ENCODE results near the gene MED22. TPM values are rescaled to one million over a fixed set of nuclear protein-coding genes. Genes with fewer than 3 reads are reported as not detected.
A peak's percentile ranks its signal among the peaks of the same experiment; 100 is the strongest.
"Not testable (repeated sequence)": the region's sequence is repeated elsewhere in the genome, so short reads cannot be mapped to it uniquely, and the experiment has no call there.

MED22 gene
- total RNA-seq, 1 donor from 2014 or later: 20.2 TPM

DNA sequence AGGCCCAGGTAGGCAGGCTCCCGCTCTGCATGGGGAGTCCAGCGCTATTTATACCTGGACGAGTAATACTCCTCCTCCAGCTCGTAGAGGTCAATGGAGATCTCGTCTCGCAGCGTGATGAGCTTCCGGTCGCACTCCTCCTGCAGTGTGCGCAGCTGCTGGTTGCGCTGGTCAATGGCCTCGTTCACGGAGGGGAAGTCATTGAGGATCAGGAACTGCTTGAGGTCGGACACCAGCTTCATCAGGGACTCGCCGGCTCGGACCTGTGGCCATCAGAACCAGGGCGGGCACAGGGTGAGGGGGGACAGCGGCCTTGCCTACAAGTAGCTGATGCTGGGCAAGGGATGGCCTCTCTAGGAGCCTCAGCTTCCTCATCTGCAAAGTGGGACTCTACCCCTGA is 3.9 kb downstream of the MED22 start:
- DNase-seq (ENCODE audit: low spot score): no peak
- intact Hi-C loops (cut with DNase I): no loop called here

DNA sequence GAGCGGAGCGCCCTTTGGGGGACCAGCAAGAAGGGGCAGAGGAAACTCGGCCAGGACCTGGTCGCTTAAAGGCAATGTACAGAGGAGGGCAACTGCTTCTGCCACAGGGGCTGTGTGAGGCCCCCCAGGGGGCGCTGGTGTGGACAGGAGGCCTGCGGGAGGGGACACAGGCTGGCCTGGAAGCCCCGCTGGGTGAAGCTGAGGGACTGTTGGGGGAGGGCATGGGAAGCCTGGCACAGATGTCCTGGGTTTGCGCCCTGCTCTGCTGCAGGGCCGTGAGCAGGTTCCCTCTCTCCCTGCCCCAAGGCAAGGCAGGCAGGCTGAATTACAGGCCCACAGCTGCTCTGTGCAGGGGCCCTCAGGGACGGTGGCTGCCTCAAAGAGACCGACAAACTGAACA is 5.4 kb downstream of the MED22 start:
- intact Hi-C loops (cut with DNase I): no loop called here
- no peak for DNase-seq (ENCODE audit: low spot score)

DNA sequence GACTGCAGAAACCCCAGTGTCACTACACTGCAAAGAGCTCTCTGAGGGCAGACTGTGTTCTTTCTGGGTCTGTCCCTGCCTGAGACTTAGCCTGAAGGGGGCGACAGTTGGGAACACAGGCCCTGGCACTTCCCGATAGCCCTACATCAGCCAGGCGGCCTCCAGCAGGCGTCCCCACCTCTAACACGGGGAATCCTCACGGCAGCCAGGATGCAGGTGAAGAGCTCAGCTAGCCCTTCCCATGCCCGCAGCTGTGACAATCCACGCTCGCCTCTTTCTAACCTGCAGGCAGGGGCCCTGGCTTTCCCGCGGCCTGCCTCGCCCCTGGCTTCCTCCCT is 5.9 kb downstream of the MED22 start:
- intact Hi-C loops (cut with DNase I): no loop called here
- DNase-seq (ENCODE audit: low spot score): no peak

DNA sequence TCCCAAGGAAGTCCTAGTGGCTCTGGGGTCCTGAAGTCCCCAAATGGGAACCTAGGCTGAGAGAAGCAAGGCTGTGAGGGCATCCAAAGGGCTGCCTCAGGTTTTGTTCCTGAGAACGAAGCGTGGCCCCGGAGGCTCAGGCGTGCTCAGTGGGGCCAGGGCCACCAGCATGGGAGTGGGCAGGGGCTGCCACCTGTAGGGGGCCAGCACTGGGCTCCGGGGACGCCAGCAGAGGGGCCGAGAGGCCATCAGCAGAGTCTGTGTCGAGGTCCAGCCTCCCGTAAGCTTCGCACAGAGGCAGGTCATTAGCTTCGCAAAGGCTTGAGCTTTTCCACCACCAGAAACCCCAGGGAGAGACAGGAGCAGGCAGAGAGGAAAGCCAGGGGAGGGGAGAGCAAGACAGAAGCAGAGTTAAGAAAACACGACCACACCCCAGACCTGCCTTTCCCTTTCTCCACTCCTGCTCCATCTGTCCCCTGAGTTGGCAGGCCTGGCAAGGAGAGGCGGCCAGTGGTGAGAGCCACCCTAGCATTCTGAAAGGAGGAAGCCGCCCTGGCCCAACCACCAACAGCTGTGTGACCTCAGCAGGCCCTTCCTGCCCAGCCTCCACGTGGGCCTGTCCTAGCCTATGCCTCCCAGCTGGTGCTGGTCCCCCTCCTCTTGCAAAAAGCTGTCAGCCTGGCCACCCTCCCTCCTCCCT is 6.4 kb downstream of the MED22 start:
- peak; percentile 93 for DNase-seq (ENCODE audit: low spot score)
- intact Hi-C loops (cut with DNase I): no loop called here

DNA sequence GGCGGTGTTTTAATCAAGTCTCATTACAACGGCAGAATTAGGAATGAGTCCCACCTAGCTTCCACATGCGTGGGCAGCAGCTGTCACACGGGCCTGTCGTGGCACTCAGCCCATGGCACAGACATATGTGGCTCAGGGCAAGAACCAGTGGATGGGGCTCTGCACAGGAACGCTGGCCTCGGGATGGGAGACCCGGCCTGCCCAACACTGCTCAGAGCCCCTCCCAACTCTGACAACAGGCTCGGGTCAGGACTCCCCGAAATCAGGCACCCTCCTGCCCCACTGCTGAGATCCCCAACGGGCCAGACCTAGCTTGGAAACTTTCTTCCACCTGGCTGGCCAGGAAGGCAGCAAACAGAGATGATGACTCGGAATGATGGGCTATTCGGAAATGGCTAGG is 7.0 kb downstream of the MED22 start:
- no peak for DNase-seq (ENCODE audit: low spot score)
- intact Hi-C loops (cut with DNase I): no loop called here

DNA sequence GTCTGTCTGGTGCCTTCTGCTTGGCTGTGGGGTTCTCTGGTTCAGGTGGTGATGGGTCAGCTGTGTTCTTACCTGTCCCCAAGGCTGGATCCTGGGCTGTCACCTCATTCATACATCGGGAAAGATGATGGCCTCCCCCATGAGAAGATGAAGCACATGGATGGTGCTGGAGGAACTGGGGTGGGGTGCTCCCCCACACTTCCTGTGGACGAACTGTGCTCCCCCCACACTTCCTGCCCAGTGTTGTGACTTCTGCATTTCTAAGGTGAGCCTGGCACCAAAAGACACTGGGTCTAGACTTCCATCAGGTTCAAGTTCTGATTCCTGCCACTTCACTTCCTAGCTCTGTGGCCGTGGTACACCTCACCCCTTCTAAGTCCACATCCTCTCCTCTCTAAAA is 7.7 kb downstream of the MED22 start:
- intact Hi-C loops (cut with DNase I): no loop called here
- DNase-seq (ENCODE audit: low spot score): no peak

DNA sequence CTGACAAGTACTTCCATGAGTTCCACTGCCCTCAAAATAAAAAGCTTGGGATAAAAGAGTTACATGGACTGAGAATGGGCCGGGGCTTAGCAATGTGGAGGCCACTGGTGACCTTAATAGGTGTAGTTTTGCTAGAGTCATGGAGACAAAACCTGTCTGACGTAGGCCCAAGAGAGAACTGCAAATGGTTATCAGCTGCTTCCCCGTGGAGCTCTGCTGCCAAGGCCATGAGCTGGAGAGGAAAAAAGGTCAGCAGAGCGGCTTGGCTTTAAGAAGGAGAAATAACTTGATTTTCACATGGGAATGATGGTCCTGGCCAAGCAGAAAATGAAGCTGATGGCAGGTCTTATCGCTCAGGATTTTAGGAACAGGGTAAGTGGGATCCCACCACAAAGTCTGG is 8.3 kb downstream of the MED22 start:
- no peak for DNase-seq (ENCODE audit: low spot score)
- intact Hi-C loops (cut with DNase I): loop anchor here (5.0 kb wide), 1 partner anchor 78 kb away; the partner anchor contains the start of gene REXO4

DNA sequence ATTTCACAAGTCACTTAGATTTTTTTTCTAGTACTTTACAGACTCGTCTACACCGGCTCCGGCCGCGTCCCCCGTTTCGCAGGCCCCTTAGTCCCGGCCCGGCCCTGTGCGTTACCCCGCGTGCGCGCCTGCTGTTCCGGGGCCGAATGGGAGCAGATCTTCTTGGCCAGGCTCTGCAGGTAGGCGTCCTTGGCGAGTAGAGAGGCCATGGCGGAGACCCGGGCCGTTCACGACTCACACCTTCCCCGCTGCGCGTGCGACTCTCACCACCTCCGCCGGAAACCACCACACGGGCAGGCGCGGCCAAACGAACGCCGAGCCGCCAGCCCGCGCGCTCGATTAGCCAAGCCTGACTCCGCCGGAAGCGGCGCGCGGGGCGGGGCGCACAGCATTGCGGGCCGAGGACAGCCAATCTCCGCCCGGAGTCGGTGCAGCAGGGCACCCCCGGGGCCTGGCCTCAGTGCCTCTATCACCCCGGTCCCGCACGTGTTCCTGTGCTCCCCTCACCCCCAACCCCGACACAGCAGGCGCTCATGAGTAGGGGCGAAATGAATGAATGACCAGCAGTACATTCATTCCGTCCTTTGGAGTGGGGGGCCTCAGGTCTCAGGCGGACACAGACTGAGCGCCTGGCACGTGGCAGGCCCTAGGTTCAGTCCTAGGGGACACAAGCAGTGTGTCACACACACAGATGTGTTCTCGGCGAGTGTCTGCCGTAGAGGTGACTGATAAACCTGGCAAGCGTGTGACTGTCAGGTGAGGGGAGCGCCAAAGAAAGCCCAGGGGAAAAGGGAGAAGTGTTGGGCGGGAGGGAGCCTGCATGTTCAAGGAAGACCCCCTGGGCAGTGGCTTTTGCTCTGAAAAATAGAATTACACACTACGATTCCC is 11.8 kb downstream of the MED22 start, which contains the start of gene SURF6:
Gene SURF6 (minus strand): TSS at position 265 of the 888 bp plus-strand sequence. CDS start 56 bp downstream, at position 209.
- peak; percentile 95 for DNase-seq (ENCODE audit: low spot score)
- intact Hi-C loops (cut with DNase I): loop anchor here (1.0 to 5.0 kb wide), 3 partner anchors 13 to 81 kb away; partner anchors contain the start of genes MED22, REXO4, RPL7A and STKLD1

DNA sequence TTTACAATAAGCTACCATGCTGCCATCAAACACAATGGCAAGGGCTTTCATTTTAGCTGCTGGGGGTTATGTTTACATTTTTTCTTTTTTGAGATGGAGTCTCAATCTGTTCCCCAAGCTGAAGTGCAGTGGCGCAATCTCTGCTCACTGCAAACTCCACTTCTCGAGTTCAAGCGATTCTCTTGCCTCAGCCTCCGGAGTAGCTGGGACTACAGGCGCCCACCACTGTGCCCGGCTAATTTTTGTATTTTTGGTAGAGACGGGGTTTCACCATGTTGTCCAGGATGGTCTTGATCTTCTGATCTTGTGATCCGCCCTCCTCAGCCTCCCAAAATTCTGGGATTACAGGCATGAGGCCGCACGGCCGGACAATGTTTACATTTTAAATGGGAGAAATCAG is 13.0 kb downstream of the MED22 start:
- intact Hi-C loops (cut with DNase I): loop anchor here (2.0 to 5.0 kb wide), 3 partner anchors 14 to 148 kb away; partner anchors contain the start of genes MED22, REXO4 and RPL7A
- DNase-seq (ENCODE audit: low spot score): peak; percentile 9

DNA sequence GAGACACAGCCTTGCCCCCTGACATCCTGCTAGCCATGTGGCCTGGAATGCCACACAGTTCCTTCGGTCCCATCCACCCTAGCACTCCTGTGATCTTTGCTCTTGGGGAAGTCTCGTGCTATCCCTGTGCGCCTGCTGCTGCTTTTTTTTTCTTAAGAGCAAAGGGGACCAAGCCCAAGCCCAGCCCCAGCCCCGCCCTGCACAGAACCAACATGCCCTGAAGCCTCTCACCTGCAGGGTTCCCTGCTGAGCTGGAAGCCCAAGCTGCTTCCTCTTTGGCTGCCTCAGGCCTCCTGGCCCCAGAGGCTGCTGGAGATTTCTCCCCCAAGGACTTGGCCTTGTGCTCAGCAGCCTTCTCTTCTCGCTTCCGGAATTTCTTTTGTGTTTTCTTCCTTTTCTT is 13.8 kb downstream of the MED22 start:
- intact Hi-C loops (cut with DNase I): loop anchor here (2.0 to 5.0 kb wide), 2 partner anchors 15 to 147 kb away; partner anchors contain the start of genes MED22 and RPL7A
- peak; percentile 49 for DNase-seq (ENCODE audit: low spot score)

DNA sequence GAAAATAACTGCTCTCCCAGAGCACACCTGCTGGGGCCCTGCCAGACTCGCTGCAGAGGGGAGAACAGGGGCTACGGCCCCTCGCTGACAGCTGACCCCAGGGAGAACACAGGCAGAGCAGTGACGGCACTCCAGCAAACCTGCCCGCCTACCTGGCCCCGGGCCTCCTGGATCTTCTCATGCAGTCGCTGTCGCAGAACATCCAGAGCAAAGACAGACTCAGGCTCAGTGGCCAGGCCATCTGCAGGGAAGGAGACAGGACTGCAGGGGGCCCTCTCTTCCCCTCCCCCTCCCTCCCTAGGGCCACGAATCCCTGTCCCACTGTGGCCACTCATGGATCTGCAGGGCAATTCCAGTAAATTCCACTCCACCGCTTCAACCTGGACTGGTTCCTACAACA is 14.4 kb downstream of the MED22 start:
- DNase-seq (ENCODE audit: low spot score): peak; percentile 27
- intact Hi-C loops (cut with DNase I): loop anchor here (5.0 kb wide), 1 partner anchor 146 kb away; no protein-coding TSS in a partner anchor

DNA sequence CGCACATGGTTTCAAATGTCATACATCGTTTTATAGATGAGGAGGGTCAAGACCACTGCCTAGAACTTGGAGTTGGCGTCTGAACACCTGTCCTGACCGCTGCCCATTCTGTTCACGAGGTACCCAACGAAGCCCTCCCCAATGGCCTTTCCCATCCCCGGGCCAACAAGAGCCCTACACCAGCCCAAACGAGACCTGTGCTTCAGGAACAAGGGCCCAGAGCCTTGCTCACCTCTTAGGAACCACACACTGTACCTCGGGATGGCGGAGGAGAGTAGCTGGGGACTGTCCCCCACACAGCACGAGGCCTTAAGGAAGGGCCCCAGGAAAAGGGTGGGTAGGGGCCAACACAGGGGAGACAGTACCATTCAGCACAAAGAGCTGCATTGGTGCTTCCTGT is 14.9 kb downstream of the MED22 start:
- intact Hi-C loops (cut with DNase I): loop anchor here (5.0 kb wide), 1 partner anchor 146 kb away; no protein-coding TSS in a partner anchor
- peak; percentile 38 for DNase-seq (ENCODE audit: low spot score)

DNA sequence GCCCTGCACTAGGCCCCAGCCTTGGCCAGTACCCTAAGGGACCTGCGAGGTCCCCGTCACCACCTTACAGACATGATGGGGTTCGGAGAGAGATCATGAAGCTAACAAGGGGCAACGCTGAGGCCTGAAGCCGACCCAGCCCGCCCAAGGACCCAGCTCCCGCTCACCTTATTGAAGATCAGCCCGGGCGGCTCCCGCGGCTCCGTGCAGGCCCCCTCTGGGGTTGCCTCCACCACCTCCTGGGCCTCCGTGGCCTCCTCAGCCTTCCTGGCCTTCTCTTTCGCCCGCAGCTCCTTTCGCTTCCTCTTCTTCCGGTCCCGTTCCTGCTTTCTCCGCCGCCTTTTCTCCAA is 15.6 kb downstream of the MED22 start:
- intact Hi-C loops (cut with DNase I): loop anchor here (5.0 kb wide), 1 partner anchor 145 kb away; no protein-coding TSS in a partner anchor
- peak; percentile 22 for DNase-seq (ENCODE audit: low spot score)

DNA sequence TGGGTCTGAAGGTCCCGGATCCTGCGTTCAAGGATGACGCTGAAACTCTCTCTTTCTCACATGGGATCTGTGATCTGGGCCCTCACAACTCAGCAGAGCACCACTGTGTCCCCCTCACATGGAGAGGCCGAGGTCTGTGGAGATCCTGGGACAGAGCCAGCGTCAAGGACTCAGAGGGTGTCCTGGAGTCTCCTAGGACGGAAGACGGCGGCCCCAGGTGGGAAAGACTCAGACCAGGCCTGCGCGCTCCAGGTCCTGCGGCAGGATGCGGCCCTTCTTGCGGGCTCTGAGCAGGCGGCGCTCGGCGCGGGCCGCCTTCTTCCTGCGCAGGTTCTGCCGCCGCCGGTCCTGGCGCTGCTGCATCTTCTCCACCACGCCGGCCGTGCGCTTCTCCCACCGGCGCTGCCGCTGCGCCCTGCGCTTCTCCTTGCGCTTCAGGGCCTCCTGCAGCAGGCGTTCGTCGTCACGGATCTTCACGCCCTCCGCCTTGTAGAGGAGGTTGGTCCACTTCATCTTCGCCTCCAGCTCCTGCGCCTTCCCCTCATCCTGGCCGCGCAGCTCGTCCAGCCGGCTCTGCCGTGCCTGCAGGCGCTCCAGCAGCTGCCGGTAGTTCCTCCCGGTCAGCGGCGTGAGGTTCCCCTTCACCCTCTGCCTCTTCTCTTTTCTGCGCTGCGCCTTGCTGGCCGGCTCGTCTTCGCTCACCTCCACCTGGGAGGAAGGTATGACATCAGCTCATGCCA is 16.1 kb downstream of the MED22 start:
- intact Hi-C loops (cut with DNase I): loop anchor here (5.0 kb wide), 1 partner anchor 145 kb away; no protein-coding TSS in a partner anchor
- DNase-seq (ENCODE audit: low spot score): peak; percentile 63

DNA sequence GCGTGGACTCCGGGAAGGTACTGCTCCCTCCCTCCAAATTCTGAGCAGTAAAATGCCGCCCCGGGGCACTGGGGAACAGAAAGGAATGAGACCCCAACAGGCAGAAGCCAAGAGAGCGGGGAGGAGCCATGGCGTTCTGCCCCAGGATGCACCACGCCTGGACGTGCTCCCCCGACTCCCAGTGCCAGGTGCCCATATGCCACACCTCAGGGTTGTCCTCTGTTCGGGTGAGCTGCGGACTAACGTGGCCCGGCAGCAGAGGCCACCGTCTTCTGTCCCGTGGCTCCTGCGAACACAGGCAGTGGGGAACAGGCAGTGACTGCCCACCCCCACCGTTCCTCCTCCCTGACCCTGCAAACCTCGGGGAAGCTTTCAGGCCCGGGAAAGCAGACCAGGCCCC is 16.7 kb downstream of the MED22 start:
- DNase-seq (ENCODE audit: low spot score): peak; percentile 59
- intact Hi-C loops (cut with DNase I): loop anchor here (5.0 kb wide), 1 partner anchor 144 kb away; no protein-coding TSS in a partner anchor

DNA sequence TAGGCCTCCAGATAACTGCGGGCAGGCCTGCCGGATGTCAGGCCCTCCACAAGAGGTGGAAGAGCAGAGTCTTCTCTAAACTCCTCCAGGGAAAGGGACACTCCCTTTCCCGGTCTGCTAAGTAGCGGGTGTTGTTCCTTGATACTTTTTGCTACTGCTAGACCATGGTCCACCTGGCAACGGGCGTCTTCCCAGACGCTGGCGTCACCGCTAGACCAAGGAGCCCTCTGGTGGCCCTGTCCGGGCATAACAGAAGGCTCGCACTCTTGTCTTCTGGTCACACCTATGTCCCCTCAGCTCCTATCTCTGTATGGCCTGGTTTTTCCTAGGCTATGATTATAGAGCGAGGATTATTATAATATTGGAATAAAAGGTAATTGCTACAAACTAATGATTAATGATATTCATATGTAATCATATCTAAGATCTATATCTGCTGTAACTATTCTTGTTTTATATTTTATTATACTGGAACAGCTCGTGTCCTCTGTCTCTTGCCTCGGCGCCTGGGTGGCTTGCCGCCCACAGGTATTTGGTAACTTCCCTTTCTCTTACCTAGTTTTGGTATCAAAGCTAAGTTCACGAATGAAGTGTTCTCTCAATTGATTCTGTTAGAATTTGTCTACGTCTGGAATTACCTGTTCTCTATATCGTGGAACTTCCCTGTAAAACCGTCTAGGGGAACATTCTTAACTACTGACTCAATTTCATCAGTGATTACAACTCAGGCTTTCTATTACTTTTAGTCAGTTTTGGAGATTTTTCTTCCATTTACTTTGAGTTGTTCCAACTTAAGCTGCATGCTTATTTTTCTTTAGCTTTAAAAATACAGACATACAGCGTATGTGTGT is 18.4 kb downstream of the MED22 start:
- intact Hi-C loops (cut with DNase I): loop anchor here (5.0 kb wide), 1 partner anchor 142 kb away; no protein-coding TSS in a partner anchor
- DNase-seq (ENCODE audit: low spot score): peak; percentile 20

DNA sequence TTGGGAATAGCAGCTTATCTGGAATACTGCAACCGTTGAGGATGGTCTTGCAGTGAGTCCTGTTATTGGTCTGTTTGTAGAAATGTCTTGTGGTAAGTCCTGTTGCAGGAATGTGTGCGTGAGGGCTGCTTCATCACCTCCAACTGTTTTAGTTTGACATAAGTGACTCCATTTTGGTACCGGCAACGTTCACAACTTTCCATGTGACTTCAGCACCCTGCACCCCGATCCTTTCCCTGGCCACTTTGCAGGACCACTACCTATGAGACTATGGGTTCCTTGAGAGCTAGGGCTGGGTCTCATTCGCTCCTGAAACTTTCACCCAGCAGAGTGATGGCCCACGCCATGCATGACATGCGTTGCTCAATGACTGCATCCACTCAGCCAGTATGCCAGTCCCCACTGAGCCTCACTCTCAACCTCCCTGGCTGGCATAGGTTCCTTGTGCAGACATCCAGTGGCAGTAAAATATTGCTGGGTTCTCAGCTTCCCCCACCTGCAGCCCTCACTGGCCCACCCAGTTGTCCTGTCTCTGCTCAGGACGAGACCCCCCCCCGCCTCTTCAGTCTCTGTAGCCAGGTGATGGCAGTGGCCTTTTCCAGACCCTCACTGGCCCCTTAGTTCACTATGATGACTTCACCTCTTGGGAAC is 20.0 kb downstream of the MED22 start:
- intact Hi-C loops (cut with DNase I): no loop called here
- peak; percentile 39 for DNase-seq (ENCODE audit: low spot score)

DNA sequence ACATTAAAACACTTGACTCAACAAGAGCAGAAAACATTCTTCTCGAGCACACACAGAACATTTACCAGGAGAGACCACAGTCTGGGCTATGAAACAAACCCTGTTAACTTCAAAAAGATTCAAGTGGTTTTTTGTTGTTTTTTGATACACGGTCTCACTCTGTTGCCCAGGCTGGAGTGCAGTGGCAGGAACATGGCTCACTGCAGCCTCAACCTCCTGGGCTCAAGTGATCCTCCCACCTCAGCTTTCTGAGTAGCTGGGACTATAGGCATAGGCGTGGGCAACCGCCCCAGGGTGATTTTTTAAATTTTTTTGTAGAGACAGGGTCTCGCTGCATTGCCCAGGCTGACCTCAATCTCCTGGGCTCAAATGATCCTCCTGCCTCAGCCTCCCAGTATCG is 20.9 kb downstream of the MED22 start:
- intact Hi-C loops (cut with DNase I): not testable (repeated sequence)

More for the DNA sequence above, 20.9 kb downstream of the MED22 start:
- DNase-seq (ENCODE audit: low spot score): not testable (repeated sequence)

All from cardiac septum (tissue), 1 donor.